Activated CD4-positive, alpha-beta T cell treated with anti-CD3 and anti-CD28 coated beads, Interleukin-2, amount 50 U/mL, for 4 hours (primary cell): ENCODE results near the gene CD274.
"Not testable (repeated sequence)": the region's sequence is repeated elsewhere in the genome, so short reads cannot be mapped to it uniquely, and the experiment has no call there.

Experiments
- DNase-seq, 2 experiments: peaks; one replicate each; pipeline ENCODE4 v3.0.0-alpha.2; 2020

CD274 gene

DNA sequence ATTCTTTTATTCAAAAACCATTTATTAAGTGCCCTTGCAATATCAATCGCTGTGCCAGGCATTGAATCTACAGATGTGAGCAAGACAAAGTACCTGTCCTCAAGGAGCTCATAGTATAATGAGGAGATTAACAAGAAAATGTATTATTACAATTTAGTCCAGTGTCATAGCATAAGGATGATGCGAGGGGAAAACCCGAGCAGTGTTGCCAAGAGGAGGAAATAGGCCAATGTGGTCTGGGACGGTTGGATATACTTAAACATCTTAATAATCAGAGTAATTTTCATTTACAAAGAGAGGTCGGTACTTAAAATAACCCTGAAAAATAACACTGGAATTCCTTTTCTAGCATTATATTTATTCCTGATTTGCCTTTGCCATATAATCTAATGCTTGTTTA is 18.5 kb downstream of the CD274 start:
- DNase-seq = no peak

DNA sequence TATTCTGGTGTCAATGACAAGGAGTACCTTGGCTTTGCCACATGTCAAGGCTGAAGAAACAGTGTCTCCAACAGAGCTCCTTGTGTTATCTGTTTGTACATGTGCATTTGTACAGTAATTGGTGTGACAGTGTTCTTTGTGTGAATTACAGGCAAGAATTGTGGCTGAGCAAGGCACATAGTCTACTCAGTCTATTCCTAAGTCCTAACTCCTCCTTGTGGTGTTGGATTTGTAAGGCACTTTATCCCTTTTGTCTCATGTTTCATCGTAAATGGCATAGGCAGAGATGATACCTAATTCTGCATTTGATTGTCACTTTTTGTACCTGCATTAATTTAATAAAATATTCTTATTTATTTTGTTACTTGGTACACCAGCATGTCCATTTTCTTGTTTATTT is 19.8 kb downstream of the CD274 start:
- no peak for DNase-seq

DNA sequence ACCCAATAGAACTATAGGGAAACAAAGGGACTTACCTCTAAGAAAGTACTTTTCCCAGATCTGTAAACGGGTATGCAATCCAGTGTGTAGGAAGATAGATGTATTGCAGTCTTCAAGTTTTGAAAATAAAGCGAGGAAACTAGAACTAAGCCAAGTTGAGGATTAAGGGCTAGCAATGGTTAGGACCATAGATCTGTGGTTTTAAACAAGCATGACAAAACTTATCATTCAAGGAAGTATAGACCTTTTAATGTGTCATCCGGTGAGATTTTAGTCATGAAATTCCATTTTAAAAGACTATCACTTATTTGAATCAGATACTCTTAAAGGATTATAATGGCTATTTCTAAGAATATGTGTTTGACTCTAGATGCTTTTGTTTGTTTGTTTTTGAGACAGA is 20.5 kb downstream of the CD274 start:
- DNase-seq = no peak

DNA sequence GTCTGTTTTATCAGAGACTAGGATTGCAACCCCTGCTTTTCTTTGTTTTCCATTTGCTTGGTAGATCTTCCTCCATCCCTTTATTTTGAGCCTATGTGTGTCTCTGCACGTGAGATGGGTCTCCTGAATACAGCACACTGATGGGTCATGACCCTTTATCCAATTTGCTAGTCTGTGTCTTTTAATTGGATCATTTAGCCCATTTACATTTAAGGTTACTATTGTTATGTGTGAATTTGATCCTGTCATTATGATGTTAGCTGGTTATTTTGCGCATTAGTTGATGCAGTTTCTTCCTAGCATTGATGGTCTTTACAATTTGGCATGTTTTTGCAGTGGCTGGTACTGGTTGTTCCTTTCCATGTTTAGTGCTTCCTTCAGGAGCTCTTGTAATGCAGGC is 25.3 kb downstream of the CD274 start:
- not testable (repeated sequence) for DNase-seq

DNA sequence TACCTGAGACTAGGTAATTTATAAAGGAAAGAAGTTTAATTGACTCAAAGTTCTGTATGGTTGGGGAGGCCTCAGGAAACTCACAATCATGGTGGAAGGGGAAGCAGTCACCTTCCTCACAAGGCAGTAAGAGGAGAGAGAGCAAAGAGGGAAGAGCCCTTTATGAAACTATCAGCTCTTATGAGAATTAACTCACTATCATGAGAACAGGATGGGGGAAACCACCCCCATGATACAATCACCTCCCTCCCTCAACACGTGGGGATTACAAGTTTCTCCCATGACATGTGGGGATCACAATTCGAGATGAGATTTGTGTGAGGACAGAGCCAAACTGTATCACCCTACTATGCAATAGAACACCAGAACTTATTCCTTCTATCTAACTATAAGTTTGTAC is 27.9 kb downstream of the CD274 start:
- DNase-seq = no peak

DNA sequence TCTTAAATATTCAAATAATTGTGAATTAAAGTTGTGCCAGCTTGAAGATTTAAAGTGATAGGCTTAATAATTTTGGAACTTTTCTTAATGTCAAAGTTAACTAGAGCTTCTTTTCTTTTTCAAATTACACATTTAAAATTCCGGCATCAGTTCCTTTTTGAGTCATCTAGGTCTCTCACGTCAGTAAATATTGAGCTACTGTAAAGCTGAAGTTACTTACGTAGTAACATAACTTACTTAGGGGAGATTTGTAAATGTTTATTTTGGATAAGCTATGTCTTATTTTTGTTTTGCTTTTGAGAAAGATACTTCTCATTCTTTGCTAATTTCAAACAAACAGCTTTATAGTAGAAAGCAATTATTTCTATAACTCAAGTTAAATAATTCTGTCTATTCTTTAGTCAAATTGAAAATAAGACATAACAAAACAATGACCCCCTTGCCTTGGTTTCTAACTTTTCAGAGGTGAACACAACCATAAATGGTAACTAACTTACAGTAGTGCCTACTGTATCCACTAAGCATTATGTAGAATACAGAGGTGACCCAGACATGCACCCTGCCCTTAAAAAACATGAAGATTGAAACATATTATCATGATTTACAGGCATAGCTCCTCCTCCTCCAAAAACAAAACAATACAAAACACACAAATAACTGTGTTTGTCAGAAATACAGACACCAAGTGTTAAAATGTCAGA is 29.8 kb downstream of the CD274 start:
- no peak for DNase-seq

DNA sequence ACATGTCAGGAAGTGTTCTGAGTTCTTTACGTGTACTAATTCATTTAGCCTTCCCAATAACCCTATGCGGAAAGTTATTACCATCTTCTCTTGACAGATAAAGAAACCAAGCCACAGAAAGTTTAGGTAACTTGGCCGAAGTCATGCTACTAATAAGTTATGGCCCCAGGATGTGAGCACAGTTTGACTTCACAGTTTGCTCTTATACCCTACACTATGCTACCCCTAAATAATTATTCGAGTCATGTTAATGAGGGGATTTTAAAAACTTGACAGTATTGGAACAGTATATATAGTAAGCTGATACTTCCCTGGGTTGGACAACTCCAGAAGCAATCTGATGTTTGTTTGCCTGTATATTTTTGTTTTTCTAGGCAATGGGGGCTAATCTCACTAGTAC is 30.6 kb downstream of the CD274 start:
- no peak for DNase-seq

DNA sequence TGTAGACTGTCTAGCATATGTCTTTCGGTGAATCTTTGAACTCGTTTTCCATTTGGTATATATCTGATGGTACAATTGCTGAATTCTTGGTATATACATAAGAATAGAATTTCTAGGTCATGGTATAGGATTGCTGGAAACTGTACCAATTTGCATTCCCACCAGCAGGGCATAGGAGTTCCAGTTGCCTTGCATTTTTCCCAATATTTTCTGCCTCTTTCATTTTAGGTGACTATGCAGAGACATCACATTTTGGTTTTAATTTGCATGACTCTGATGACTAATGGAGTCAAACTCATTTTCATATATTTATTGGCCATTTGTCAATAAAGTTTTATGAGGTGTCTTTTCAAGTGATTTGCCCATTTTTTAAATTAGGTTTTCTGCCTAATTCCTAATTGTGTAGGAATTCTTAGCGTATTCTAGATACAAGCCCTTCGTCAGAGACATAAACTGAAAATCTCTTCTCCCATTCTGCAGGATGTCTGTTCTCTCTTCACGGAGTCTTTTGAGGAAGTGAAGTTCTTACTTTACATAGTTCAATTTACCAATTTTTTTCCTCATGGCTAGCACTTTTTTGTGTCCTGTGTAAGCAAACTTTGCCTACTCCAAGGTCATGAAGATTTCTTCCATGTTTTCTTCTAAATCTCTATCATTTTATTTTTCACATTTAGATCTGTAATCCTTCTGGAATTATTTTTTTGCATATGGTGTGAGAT is 31.1 kb downstream of the CD274 start:
- DNase-seq = no peak

DNA sequence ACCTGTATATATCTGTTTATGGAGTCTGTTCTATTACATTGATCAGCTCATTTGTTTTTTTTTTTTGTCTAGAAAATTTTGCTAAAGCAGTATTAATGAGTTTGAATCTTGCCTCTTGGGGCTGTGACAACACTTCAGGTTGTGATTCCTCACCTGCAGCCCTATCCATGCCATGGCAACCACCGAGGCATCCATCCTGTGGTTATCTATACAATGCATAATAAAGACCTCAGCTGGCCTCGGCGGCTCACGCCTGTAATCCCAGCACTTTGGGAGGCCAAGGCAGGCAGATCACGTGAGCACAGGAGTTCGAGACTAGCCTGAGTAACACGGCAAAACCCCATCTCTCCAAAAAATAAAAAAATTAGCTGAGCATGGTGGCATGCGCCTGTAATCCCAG is 31.9 kb downstream of the CD274 start:
- DNase-seq = no peak

DNA sequence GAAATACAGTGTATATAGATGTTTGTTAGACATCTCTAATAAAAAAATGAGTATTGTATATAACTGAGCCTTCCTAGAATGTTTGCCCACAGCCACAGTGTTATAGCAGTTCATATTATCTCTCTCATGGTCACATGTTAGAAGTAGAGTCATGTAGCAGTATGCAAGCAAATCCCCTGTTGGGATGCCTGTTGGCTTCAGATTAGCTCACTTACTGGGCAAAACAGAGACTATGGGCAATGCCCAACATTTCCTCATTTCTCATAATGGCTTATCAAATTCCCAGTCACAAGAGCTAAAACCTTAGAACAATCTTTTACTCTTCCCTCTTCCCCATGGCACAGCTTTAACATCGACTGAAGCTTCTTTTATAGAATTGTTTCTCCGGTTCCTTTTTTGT is 33.0 kb downstream of the CD274 start:
- DNase-seq = no peak

DNA sequence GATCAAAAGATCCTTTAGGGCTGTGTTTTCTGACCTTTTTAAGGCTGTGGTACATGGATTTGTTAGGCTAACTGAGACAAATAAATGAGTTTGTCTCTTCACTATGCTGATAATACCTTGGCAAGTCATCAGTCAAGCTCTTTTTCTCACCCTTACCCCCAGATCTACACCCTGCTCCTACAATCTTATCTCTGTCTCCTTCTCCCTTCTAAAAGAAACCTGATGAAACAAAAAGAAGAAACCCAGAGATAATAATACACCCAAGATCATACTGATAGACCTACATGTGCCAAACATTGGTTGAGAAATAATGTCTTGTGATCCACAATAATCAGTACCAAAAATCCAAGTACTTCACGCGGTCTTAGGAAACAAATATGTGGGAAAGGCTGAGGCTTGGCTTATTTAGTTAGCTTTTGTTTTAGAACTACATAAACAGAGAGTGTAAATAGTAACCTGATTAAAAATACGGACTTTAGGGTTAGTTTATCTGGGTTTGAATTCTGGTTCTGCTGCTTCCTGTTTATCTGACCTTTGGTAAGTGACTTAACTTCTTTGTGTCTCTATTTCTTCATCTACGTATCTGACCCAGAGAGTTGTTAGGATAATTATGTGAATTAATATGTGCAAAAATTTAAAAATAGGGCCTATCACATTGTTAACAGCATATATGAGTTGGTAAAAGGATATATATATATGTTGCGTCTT is 35.2 kb downstream of the CD274 start:
- DNase-seq = no peak

DNA sequence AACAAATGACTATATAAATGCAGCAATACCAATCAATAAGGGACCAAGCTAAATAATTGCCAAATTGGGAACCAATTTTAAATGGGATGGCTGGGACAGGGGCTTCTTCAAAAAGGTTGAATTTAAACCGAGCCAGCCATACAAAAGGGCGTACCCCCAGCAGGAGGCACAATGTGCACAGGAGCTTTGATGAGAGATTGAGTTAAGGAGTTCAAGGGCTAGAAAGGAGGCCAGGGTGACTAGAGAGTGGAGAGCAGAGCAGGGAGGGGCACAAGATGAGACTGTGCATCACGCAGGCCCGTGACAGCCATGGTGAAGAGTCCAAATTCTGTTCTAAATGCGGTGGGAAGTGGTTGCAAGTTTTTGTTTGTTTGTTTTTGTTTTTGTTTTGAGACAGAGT is 36.6 kb downstream of the CD274 start:
- DNase-seq = no peak

DNA sequence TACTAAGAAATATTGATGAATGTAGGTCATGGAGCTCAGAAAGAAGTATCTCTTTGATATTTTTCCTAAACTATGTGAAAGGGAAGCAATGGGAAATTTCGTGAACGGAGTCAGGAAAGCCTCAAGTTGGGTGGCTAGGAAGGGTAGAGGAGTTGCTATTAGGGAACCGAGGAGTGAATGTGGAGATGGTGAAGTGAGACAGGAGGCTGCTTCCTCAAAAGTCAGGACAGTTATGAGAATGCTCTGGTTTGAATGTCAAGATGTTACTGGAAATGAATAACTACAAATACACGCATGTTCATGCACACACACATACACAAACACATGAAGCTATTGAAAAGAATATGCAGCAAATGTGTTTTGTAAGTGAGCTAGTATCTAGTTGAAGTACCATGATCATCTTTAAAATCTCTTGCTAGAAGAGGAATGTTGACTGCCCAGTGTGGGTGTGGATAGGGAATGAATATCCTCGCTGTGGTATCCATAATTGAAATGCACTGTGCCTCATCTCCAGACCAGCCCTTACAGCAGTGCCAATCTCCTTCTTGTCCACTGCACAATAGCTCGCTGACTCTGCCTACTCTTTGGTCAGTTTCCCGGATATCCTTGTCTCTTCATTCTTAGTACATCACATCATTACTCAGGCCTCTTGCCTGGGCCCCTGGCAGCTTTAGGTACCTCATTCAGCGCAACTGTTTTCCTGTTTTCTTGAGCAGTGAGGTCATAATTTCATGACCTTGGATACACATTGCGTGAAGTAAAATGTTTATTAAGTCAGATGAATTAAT is 38.1 kb downstream of the CD274 start:
- DNase-seq = no peak

DNA sequence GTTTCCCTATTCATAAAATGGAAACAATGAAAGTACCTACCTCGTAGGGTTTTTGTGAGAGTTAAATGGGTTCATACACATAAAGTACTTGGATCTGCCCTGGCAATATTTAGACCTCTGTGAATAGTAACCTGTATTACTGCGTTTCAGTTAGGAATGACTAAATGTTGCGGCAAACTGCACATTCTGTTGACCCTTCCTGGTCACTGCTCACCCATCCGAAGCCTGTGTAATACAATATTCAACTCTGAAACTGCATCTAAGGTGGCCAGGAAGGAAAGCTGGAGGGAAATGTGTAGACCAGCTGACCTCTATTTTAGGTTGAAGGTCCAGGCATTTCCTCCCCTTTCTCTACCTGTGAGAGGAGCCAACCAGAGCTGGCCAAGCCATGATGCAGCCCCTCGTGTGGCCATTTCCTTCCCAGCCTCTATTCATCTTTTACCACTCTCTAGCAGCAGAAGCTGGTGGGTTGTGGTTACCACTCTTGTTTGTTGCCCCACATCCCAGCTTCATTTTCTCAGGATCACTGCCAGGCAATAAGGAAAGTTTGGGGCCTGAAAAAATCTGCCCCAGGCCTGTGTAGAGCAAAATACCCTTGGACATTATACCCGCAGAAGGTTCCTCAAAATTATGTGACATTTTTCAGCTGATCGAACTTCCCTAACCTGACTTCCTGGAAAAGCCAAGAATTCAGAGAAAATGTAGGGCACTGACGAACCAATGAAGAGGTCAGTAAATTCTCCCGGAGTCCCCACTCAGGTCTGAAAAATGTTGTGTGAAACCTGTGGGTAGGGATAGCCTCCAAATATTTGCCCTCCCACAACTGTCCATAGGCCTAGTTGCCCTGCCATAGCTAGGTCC is 39.5 kb downstream of the CD274 start:
- DNase-seq = no peak

DNA sequence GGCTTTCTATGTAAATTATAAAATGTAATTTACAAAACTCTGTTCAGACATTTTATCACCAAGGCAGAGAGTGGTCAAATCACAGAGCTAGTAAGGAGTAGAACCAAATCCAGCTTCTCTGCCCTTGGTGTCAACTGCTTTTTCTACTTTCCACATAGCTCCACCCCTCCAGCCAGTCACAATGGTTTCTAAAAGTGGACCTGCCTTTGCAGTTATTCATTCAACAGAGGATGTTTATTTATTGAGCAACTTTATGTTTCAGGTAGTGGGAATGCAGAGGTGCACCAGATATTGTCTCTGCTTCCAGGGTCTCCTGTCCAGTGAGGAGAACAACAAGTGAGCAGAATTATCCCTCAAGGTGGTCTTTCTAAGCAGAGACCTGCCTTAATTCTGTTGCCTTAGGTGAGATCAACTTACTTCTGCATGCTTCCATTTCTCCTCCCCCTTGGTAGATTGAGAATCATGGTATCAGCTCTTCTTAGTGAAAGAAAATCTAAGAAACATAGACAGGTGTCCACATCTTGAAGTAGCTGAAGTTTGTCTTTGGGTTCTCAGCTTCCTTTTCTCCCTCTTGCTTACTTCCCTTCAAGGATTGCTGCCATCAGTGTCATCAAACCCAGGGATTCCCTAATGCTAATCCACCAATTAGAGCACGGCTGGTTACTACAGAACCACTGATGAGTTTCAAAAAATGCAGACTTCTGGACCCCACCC is 42.8 kb downstream of the CD274 start:
- no peak for DNase-seq

DNA sequence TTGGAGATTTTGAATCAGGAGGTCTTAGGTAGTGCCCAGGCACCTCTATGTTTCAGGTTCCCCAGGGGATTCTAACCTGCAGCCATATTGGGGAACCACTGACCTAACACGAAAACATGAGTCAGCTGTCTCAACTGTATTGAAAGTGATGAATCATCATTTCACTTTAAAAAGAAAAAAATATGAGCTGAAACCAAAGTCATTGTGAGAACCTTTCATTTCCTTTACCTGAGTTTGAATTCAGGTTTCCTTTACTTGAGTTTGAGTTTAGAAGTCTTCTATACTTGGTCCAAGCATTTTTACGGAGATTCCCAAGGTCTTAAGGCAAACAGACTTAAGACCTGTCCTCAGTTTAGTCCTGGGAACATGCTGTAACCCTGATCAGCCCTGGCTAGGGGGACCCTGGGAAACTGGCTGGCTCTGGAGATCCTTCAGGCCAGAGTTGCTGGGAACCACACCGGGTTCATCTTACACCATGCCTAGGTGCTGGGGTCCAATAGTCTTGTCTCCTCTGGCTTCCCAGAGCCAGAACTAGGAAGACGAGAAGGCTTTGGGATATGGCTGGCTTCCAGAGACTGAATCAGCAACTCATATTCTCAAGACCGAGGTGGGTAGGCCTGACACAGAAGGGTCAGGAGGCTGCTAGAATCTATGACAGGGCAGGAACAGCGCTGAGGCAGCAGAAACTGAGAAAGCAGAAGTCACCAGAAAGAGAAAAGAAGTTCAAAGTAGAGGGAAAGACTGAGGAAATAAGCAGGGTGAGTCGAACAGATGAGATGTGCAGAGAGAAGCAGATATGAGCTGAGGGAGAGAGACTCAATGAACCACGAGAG is 43.6 kb downstream of the CD274 start:
- DNase-seq = no peak

DNA sequence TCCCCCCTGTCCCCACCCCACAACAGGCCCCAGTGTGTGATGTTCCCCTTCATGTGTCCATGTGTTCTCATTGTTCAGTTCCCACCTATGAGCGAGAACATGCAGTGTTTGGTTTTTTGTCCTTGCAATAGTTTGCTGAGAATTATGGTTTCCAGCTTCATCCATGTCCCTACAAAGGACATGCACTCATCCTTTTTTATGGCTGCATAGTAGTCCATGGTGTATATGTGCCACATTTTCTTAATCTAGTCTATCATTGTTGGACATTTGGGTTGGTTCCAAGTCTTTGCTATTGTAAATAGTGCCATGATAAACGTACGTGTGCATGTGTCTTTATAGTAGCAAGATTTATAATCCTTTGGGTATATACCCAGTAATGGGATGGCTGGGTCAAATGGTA is 44.4 kb downstream of the CD274 start:
- DNase-seq = not testable (repeated sequence)

DNA sequence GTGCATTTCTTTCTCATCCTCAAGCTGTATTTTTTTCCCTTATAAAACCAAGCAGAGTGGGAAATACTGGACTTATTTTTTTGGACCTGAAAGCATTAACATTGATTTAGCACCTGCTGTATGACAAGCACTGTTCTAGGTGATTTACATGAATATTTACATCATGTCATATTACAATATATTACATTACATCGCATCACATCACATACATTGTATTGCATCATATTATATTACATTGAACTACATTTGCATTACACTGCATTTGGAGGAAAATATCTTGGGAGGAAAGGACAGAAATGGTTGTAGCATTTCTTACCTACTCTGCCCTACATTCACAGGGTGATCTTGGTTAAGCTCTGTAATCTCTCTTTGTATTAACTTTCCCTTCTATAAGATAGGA is 48.8 kb downstream of the CD274 start:
- no peak for DNase-seq

DNA sequence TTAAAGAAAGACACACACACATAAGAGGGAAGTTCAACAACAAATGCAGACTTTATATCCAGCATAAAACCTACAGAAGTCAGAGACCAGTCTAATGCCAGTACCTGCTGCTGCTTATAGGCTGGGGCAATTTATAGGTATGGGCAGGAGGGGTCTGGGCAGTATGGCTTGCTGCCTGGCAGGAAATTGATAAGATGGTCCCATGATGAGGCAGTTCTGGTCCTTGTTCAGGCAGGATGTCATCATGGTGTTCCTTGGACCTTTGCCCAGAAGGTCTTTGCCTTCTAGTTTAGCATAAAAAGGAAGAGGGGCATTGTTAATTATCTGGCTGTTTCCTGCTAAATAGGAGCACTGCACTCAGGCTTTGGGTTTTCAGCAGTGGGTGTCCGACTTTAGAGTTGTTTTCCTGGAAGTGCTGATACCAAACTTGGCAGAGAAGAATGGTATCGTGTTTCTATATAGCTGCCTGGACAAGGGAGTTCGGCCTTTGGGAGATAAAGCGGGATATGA is 49.6 kb downstream of the CD274 start:
- no peak for DNase-seq

DNA sequence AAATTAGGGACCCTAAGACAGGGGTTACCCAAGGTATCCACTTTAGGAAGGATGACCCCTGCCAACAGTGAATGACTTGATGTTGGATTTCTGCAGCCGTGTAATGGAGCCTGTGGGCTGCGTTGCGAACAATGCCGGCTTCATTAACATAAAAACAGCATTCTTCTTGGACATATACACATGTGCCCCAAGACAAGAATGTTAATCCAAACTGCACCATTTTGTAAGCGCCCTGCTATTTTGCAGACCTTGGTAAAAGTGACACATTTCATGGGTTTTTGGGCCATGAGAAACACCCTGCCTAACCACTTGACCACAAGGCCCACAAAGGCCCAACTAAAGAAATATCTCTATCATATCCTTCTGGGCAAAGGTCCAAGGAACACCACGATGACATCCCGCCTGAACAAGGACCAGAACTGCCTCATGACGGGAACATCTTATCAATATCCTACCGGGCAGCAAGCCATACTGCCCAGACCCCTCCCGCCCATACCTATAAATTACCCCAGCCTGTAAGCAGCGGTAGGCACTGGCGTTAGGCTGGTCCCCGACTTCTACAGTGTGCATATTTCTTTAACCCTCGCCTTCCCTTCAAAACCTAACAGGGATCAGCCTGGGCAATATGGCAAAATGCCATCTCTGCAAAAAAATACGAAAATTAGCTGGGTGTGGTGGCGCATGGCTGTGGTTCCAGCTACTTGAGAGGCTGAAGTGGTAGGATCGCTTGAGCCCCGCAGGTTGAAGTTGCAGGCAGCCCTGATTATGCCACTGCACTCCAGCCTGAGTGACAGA is 50.3 kb downstream of the CD274 start:
- DNase-seq = no peak
